GM18499 (cell line): ENCODE measurements around the gene POC1B.

Experiments
- ATAC-seq: cut with Tn5 transposase; IDR thresholded peaks from one replicate; pipeline ENCODE4 v1.9.1; 2021; ENCODE audit warnings: moderate number of reproducible peaks; ENCODE audit not compliant: insufficient read depth, unreplicated experiment

POC1B gene

DNA sequence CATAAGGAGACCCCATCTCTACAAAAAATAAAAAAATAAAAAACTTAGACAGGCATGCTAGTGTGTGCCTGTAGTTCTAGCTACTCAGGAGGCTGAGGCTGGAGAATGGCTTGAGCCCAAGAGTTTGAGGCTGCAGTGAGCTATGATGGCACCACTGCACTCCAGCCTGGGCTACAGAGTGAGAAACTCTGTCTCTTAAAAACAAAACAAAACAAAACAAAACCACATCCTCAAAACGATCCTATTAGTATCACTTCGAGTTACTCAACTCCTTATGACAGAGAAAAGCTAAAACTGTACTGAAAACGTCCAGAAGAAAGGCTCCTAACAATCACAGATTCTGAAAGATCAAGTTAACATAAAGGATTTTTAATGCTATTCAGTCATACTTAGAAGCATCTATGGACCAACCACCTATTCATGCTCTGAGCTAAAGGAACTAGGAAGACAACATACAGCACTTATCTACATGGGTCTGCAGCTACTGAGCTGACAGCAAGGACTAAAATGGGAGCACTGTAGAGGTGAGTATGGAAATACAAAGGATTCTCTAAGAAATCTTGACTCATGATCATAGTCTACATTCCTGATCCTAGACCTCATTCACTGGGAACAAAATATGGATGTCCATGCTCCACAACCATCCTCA, 98.2 kb downstream of the POC1B start:
- peak; percentile 100 for ATAC-seq

DNA sequence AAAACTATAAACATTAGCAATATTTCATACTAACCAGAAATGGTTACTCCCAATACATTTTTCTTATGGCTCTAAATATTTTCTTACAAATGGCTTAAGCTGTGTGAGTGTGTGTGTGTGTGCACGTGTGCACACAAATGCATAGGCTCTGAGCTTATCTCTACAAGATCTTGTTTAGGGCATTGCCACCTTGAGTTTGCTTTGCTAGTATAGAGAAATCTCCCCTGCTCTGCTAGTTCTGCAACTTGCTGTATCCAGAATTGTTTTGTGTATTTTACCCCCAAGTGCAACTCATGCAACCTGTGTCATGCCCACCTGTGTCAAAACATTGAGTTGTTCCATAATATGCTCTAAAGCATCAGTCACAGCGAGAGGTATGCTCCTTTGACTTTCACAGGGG, 101.0 kb downstream of the POC1B start:
- ATAC-seq: no peak

DNA sequence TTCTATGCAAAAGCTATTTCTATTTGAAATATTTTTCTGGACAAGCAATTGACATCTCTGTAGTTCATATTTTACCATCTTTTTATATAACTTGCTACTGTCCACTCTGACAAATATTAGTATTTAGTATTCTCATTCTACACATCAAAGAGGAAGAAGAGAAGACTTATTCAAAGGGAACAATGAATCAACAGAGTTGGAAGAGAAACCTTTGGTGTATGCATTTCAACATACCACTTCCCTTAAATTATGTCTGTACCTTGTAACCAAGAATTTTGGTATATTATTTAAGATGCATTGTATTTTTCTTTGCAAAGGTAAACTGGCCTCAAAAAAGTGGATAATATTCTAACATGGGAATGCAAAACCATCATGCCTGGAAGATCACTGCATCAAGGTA, 101.5 kb downstream of the POC1B start:
- ATAC-seq: no peak

DNA sequence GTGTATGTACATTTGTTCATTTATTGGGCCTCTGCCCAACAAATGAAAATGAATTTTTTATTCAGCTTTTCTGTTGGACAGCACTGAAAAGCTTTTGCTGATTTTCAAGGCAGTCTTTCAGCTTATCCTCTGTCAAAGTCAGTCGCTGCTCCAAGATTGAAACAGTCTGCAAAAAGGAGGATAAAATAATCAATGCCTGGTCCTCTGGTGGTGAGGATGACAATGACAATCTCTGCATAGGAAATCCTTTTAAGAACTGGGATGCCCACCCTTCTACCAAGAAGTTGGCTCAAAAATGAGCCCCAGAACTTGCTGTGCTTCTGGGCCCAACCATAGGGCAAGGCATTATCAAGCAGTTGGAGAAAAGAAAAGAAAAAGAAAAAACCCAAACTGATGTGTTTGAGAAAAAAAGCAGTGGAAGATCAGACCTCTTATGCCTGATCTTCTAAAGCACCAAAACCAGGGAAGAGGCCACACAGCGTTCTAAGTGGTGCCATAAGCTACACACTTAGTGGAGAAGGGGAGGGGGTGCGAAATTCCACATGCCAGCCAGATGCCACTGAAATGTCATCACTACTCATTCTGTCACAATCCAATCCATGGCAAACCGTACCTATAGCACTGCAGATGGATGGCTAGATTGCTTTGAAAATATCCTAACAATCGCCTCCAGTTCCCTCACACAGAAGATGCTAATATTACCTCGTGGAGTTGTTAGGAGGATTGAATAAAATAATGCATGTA, 104.6 kb downstream of the POC1B start:
- ATAC-seq: no peak

DNA sequence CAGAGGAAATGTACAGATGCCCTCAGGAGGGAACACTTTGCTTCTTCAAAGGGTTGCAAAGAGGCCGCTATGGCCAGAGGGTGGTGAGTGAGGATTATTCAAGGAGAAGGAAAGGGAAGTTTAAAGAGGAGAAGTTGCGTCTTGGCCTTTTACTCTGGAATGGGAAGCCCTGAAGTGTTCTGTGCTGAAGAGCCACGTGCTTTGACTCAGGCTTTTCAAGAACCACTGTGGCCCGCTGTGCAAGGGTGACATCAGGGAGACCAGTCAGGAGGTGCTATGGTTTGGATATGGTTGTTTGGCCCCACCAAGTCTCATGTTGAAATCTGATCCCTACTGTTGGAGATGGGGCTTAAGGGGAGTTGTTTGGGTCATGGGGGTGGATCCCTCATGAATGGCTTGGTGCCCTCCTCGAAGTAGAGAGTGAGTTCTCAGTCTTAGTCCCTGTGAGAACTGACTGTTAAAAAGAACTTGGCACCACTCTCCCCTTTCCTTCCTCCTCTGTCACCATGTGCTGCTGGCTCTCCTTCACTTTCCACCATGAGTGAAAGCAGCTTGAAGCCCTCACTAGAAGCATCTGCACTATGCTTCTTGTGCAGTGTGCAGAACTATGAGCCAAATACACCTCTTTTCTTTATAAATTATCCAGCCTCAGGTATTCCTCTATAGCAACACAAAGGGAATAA, 107.5 kb downstream of the POC1B start:
- ATAC-seq: no peak

DNA sequence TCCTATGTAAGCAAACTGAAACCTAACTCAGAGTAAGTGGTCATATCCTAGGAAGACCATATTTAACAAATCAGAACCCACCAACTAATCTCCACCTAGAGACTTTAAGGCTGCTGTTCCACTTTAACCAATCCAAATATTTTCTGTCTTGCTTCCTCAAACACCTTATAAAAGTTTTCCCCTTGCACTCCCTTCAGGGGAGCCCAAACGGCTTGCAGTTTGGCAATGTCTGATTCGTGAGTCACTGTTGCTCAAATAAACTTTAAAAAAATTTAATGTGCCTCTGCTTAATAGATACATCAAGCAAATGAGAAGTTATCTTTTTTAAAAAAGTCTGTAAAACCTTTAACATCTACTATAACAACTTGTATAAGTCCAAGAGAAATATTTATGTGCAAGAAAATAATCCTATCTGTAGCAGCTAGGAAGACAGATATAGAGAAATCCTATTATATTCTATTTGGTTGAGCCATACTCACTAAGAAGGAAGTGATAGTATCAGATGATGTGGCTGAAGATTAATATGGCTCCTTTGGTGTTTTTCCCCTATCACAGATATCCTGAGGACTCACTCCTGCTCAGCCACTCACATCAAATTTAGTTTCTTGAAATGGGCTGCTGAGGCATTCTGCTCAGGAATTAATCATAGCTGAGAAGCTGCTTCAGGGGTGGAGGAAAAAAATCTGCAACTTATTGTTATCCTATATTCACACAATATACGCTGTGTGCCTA, 108.4 kb downstream of the POC1B start:
- ATAC-seq: no peak

DNA sequence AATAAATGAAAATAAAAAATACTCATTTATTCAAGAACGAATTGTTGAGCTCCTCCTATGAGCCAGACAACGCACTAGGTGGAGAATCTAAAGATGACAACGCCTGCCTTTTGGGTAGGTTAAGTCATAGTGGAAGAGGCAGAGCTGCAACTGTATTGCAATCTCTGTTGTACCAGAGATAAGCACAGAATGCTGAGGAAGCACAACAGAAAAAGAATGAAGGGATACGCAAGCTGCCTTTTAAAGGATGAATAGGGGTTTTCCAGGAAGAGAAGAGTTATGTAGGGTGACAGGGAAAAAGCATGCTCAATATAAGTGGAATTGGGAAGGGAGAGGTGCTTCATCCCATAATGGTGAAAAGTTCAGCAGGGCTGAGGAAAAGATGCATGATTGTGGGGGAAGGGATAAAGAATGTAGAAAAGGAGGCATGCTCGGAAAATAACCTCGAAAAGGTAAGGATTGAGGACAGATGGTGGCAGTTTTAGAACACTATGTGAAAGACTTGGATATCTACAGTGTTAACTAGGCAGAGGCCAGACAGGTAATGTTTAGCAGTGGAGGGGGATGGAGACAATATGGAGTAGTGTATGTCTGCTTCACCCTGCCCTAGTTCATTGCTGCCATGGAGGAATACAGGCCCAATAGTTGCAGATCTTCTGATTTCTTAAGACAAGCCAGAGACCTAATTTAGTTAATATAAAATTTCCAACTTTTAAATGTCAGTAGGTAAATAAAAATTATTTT, 109.6 kb downstream of the POC1B start:
- no peak for ATAC-seq

DNA sequence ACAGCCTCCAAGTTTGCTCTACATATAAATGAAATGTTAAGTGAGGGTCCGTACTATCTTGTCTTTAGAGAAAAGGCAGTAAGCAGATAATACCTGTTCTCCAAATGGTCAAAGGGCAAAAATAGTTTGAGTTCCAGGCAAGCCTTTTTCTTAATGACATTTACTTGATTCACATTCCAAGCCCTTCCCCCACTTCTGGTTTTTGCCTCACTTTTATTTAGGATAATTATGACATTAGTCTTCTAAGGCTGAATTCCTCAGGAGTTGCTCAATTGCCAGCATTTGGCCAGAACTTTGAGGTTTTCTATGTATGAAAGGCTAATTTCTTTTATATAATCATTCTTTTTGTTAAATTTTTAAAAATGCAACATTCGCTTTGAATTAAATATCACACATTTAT, 111.0 kb downstream of the POC1B start:
- ATAC-seq: no peak

DNA sequence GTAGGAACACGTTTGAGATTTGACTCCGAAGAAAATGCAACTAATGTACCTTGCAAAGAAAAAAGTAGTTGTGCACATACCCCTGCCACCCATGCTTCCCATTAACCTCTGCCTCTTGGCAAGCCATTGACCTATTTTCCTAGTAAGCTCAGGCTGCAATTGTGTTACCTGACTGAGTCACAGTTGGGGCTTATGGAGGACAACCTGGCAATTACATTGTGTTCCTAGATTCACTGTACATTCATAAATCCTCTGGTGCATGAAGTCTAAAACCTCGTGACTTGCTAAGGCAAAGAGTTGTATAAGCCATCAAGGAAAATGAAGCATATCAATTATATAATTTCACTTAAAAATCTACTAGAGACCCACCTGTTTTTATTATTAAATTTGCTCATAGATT, 111.5 kb downstream of the POC1B start:
- ATAC-seq: no peak

DNA sequence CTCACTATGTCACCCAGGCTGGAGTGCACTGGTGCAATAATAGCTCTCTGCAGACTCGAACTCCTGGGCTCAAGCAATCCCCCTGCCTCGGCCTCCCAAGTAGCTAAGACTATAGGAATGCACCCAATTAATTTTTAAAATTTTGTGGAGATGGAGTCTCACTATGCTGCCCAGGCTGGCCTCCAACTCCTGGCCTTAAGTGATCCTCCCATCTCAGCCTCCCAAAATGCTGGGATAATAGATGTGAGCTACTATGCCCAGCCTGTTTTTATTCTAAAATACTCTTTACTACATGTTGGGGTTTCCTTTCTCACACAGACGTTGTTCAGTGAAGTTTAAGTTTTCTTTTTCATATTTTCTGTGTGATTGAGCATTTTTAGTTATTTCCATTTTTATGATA, 112.6 kb downstream of the POC1B start:
- no peak for ATAC-seq

DNA sequence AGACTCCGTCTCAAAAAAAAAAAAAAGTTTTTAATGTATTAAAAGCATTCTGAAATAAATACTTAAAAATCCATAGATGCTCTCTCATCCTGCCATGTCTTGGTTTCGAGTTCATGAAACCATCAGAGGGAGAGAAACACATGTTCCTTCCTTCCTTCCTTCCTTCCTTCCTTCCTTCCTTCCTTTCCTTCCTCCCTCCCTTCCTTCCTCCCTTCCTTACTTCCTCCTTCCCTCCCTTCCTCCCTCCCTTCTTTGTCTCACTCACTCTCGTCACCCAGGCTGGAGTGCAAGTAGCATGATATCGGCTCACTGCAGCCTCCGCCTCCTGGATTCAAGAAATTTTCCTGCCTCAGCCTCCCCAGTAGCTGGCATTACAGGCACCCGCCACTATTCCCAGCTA, 113.2 kb downstream of the POC1B start:
- no peak for ATAC-seq

DNA sequence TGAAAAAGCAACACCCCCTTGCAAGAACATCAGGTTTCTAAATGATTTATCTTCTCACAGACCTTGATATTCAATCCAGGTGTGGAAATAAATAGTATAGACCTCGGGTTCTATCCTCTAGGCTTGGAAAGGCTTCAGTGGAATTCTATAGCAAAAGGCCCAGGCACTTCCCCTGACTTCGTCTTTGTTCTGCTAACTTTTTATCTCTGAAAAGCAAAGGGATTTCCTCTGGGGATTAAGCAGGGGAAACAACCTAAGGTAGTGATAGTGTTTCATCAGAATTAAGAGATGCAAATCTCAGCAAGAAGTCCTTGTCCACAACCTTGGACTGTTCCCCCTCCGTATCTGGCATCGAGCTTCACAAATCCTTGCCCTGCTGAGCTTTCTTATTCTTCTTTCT, 114.0 kb downstream of the POC1B start:
- no peak for ATAC-seq

DNA sequence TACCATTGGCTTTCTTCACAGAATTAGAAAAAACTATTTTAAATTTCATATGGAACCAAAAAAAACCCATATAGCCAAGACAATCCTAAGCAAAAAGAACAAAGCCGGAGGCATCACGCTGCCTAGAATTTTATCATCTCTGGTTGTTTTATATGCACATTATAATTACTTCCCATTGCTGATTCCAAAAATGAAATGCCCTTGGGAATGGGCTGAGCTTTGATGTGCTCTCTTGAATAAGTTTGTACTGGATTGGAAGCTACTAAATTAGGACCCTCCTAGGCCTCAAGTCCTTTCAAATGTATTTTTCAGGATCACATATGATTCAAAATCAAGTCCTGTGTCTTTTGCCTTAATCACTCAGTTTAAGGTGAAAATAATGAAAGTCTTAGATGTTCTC, 114.6 kb downstream of the POC1B start:
- ATAC-seq: no peak

DNA sequence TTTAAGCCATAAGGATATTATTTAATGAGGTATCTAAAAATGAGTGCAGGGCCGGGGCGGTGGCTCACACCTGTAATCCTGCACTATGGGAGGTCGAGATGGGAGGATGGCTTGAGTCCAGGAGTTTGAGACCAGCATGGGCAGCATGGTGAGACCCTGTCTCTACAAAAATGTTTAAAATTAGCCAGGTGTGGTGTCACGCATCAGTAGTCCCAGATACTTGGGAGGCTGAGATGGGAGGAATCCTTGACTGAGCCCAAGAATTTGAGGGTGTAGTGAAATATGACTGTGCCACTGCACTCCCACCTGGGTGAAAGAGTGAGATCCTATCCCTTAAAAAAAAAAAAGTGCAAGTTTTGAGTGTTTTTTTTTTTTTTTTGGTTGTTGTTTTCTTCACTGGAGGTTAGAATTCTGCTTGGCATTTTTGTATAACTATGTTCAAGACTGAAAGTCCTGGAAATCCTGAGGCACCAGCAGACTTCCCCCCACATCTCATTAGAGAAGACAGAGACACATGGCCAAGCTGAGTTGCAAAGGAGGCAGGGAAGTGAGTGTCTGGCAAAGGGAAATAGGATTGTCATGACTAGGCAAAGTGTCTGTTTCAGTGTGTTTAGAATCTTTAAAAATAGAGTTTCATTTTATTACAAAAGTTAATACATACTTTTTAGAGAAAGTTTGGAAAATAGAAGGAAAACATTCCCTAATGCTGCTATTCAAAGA, 120.1 kb downstream of the POC1B start:
- ATAC-seq: no peak

DNA sequence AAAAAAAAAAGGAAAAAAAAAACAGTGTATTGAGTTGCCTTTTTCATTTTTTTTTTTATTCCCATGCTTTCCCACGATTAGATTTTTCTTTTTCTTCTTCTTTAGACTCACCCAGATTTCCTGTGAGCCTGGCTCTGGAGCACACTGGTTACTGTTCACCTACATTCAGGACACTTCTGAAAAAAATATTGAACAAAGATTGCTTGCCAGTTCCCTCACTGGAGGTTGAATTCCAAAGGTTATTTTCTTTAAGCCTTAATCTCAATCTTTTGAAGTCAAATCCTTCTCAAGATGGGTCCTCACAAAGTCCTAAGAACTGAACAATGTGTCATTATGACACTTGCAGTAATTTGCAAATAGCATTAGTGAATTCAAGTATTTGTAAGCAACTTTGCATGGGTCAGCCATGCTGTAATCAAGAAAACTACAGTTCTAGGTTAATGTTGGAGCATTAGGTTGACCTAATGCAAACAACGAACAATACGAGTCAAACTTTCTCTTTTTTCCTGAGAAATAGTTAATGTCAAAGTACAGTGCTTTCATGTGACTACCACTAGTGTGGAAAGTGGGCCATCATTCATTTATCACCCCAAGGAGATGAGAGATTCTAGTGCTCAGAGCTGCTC, 124.3 kb downstream of the POC1B start:
- no peak for ATAC-seq

DNA sequence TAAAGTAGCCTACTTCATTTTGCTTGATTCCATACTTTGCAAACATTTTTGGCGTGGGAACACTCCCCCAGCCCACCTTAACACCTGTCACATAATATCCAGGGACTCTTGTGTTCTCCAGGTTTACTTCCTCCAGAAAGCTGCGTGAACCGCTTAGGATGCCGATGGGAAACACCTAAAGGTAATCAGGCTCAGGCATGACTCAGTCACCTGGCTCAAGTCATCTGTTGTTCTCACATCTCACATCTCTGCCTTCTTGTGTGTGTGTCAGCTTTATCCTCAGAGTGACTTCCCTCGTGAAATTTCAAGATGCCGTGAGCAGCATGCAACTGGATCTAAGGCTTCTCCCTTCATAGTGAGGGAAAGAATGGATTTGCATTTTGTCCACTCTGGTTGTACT, 125.4 kb downstream of the POC1B start:
- no peak for ATAC-seq

DNA sequence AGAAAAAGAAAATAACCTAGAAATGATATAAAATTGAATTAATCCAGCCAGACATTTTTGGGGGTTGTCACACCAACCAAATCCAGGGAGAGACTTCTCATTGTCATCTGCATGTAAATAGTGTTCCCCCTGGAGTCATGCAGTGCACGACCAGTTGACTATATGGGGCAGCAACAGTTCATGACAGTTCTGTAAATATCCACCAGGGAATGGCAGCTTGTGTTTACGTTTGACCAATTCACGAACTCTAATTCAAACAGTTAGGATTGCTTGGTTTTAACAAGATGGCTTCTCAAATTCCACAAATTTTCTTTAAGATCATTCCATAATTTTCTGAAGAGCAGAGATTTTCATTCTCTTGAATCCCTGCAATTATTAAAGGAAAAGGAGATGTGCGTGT, 130.1 kb downstream of the POC1B start:
- no peak for ATAC-seq

DNA sequence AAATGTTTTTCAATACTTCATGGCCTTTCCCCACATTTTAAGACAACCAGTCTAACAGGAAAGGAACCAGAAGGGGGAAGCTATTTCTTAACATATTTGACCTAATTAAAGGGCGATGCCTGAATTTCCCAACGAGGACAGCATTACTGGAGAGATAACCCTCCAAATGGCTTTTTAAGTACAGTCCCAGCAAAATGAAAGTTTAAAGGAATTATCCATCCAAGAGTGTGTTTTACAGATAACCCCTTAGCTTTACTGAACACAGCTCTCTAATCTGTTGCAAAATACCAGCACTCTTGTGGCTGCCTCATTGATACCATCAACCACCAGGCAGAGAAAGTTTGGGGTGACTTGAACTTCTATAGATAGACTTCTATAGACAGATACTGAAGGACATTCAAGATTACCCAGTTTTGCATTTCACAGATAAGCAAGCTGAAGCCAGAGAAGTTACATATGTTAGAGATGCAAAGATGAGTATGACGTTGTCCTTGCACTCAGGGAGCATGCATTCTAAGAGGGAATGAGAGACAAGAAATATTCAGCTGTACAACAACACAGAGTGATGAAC, 132.2 kb downstream of the POC1B start:
- no peak for ATAC-seq

DNA sequence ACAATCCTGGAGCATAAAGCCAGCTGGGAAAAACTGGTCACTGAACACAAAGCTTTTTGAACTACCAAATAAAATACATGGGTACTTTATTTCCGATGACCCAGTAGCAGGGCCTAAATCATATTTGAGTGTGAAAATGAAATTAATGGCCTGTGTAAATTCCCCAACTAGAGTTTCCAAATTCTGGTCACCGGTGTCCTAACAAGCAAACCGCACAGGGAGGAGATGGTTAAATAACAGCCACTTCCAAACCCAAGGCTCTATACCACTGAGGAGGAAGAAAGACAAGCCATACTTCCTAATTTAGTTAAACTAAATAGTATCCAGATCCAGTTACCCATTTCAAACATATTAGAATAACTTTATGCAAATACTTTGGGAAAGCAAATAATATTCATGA, 133.5 kb downstream of the POC1B start:
- no peak for ATAC-seq
